NCI-H2029 (cell line): Measurements from ENCODE around the gene OTOP1.
"Not testable (repeated sequence)": the region's sequence is repeated elsewhere in the genome, so short reads cannot be mapped to it uniquely, and the experiment has no call there.

Experiments used
- DNase-seq: peaks from one replicate; lab custom pipeline; 2025; lab: John Stamatoyannopoulos, UW

OTOP1 gene, protein sequence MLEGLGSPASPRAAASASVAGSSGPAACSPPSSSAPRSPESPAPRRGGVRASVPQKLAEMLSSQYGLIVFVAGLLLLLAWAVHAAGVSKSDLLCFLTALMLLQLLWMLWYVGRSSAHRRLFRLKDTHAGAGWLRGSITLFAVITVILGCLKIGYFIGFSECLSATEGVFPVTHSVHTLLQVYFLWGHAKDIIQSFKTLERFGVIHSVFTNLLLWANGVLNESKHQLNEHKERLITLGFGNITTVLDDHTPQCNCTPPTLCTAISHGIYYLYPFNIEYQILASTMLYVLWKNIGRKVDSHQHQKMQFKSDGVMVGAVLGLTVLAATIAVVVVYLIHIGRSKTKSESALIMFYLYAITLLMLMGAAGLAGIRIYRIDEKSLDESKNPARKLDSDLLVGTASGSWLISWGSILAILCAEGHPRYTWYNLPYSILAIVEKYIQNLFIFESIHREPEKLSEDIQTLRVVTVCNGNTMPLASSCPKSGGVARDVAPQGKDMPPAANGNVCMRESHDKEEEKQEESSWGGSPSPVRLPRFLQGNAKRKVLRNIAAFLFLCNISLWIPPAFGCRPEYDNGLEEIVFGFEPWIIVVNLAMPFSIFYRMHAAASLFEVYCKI

DNA sequence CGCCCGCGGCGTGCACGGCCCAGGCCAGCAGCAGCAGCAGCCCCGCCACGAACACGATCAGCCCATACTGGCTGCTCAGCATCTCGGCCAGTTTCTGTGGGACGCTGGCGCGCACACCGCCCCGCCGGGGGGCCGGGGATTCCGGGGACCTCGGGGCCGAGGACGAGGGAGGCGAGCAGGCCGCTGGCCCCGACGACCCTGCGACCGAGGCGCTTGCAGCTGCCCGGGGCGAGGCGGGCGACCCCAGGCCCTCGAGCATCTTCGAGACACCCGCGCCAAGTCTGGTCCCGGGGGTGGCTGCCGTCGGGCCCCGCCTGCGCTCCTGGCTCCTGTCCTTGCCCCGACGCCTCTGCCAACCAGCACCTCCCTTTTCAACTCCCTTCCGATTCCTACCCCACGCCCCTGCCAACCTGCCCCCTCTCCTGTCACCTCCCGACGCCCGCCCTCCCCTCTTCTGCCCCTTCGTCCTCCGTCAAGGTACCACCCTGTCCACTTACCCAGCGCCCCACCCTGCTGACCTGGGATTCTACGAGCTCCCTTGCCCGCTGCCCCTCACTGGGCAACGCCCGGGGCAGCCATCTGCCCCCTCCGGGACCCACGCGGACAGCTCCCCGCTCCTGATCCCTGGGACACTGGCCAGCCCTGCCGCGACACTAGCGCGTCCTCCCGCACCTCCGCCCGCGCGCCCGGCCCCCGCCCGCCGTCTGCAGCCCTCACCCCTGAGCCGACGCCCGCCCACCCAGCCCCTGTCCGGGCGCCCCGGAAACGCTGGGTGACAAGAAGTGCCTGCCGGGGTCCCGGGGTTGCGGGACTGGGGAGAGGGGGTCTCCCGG is at the start of gene OTOP1:
TSS of gene OTOP1 (minus strand) at position 324 of the 833 bp plus-strand sequence. CDS start at position 259, 65 bp downstream.
- no peak for DNase-seq

DNA sequence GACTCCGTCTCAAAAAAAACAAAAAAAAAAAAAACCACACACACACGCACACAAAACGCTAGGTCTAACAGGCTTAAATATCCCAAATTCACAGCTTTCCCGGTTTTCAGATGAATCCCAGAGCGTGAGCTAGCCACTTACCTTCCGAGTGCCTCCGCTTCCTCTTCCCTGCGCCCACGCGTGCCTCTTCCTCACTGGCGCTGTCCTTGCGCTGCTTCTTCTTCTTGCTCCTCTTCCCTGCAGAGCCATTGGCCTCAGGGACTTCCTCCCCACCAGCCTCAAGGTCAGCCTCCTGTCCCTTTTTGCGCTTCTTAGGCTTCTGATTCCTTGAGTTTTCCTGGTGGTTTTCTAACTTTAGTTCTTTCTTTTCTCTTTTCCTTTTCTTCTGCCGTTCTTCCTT is 47.5 kb upstream of the OTOP1 start:
- DNase-seq, result no peak

DNA sequence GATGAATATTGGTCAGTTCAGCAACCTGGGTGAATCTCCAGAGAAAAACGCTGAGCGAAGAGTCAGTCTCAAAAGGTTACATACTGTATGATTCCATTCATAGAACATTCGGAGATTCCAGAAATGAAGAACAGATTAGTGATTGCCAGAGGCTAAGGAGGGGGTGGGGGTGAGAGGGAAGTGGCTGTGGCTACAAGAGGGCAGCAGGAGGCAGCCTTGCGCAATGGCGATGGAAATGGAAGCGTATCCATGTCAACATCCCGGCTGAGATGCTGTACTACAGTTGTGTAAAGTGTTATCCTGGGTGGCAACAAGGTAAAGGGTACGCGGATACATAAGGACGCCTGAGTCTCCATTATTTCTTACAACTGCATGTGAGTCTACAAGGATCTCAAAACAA is 45.2 kb upstream of the OTOP1 start:
- no peak for DNase-seq

DNA sequence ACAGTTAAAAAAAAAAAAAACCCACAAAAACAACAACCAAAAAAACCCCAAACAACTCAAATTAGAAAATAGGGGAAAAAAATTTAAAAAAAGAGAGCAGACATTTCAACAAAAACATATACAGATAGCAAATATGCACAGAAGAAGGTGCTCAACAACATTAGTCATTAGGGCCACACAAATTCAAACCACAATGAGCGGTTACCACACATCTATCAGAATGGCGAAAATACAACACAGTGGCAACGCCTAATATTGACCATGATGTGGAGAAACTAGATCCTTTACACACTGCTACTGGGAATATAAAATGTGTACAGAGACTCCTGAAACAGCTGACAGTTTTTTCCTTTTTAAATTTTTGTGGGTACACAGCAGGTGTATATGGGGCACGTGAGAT is 43.8 kb upstream of the OTOP1 start:
- DNase-seq, result no peak

DNA sequence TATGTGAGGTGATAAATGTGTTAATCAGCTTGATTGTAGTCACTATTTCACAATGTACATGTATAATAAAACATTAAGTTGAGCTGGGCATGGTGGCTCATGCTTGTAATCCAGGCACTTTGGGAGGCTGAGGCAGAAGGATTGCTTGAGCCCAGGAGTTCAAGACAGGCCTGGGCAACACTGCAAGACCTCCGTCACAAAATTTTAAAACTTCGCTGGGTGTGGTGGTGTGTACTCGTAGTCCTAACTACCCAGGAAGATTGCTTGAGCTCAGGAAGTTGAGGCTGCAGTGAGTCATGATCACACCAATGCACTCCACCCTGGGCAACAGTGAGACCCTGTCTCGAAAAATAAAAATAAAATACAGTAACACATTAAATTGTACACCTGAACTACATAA is 43.1 kb upstream of the OTOP1 start:
- no peak for DNase-seq

DNA sequence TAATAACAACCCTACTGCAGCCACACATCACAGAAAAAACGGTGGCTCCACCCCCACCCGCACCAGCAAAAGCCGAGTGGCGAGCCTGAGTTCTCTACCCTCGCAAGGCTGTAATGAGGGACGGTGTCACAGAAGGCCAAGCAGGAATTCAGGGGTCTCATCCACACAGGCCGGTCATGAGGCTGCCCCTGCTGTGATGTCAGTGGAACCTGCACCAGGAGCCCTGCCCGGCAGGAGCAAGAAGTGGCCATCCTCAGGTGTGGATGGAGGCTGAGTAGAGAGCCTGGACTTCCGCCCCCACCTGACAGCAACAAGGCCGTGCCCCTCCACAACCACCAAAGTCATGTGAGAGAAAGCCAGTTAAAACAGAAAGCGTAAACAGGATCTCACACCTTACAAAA is 42.6 kb upstream of the OTOP1 start:
- no peak for DNase-seq

DNA sequence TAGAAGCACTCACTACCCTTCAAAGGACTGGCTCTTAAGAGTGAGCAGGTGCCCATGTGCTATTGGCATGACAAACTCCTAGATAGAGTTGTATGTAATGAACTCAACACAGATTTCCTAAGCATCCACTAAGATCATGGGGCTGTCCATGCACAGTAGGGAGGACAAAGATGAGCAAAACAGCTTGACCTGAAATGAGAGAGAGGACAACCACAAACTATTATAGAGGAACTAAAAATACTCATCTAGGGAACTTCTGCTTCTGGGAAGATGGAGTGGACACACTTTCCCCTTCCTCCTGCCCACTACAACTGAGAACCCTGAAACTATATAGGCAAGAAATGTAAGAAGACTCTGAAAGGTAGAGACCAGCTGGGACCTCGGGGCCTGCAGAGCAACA is 42.0 kb upstream of the OTOP1 start:
- no peak for DNase-seq

DNA sequence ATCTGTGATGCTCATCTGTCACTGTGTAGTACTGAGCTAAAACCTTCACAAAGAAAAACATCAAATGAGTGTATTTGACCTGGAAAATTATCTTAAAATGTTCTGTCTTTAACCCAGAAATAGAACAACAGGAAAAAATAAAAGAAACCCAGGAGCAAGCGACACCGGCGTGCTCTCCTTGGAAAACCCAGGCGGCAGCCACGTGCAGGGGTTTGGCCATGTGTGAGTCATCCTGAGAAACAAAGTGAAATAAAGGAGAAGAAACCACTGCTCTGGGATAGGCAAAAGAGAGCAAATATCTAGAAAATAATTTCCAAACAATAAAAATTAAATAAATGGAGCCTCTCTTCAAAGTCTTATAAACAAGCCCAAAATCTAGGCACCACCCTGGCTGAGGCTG is 41.3 kb upstream of the OTOP1 start:
- no peak for DNase-seq

DNA sequence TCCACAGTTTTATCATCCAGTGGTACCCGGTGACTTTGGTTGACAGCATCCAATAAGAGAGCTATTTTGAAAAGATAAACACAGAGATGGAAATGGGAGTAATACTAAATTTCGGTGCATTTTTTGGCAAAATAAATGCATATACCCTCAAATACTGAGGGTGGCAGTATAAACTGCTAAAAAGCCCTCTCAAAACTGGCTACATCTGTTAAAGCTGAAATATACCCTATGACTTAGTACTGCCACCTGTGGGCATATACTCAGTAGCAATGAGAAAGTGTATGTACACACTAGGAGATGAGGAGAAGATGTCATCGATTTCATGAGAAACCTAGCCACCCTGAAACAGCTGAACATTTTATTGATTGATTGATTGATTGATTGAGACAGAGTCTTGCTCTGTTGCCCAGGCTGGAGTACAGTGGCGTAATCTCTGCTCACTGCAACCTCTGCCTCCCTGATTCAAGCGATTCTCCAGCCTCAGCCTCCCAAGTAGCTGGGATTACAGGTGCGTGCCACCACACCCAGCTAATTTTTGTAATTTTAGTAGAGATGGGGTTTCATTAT is 33.5 kb upstream of the OTOP1 start:
- DNase-seq, result no peak

DNA sequence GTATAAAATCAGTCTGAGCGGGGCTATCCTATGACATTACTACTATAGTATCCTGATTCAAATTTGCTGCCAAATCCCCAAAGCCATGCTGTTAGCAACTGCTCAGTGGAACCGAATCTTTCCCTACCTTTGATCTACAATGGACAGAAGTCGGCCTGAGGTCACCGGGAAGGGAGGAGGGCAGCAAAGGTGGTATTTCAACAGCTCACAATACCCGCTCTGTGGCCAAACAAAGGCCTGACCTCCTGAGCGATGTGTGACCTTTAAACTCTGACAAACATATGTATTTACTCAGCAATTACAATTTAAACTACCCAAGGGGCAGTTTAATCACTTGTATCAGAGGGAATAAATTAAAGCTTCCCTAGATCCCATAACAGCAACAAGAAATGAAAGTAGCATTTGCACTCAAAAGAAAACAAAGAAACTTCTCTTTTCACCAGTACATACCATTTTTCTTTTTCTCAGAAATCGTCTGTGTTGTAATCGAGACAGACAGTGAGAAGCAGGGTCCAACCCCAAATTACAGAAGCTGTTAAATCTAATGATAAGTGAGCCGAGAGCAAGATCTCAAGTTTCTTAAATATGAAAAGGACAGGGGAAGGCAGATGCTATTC is 32.9 kb upstream of the OTOP1 start:
- DNase-seq, result no peak

DNA sequence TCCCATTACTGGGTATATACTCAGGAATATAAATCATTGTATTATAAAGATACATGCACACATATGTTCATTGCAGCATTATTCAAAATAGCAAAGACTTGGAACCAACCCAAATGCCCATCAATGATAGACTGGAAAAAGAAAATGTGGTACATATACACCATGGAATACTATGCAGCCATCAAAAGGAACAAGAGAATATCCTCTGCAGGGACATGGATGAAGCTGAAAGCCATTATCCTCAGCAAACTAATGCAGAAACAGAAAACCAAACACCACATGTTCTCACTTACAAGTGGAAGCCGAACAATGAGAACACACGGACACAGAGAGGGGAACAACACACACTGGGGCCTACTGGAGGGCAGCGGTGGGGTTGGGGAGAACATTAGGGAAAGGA is 31.0 kb upstream of the OTOP1 start:
- DNase-seq, result not testable (repeated sequence)

DNA sequence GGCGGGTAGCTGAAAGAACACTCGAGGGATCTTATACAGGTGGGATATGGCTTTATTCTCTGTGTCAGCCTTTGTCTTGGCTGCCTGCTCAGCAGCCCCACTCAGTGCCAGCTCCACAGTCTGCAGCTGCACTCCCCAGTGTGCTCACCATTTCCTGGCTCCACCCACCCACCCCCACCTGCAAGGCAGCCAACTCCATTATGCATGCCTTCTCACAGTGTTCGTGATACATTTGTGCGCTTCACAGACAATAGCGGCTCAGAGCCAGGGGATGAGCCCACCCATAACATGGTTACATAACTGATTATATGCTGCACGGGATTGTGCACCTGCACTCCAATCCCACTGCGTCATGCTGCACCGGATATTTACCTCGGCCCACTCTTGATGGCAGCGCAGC is 30.1 kb upstream of the OTOP1 start:
- DNase-seq, result no peak

DNA sequence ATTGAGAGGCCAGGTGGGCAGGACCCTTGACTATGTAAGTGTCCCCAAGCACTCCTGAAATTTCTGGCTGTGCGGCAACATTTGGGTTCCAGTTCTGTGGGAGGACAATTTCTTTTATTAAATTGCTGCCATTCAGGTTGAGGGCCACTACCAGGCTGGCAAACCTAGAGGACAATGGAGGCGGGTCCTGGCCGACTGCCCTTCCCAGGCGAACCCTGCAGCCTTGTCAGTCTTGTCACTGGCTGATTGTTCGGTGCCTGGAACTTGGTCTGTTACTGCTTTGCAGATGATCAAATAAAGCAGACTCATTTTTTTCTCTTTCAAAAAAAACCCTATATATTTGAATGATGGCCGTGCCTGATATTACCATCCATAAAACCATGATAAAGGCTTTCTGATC is 27.9 kb upstream of the OTOP1 start:
- no peak for DNase-seq

DNA sequence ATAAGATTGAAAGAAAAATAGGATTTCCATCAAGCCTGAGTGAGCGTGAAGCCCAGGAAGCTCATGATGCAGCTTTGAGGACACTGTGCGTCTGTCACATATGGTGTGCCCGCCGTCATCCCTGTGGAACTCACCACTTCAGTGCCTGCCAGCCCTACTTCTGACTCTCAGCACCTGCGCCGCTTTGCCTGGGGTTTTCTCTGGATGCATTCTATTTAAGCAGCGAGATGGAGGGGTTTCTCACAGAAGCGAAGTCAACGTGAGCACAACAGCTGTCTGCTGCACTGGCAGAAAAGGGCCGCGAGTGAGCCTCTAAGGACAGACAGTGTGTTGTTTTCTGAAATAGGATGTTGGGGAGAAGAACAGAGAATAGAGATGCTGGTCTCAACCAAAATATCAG is 27.5 kb upstream of the OTOP1 start:
- DNase-seq, result no peak

DNA sequence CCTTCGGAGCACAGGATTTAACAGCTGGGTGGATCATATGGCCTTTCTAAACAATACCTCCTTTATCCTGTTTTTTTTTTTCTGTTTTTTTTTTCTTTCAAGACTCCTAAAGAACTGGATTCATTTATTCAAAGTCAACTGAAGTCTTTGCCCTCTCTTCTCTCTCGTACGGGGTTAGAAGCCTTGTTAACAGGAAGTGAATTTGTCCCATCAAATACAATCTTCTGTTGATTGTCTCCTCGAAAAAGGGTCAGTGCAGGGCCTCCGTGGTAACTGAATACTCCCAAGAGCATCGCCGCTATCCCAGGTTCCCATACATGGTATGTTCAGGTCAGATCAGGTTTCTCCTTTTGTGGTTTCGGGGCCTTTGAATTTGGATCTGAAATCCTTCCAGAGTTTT is 23.1 kb upstream of the OTOP1 start:
- DNase-seq, result no peak

DNA sequence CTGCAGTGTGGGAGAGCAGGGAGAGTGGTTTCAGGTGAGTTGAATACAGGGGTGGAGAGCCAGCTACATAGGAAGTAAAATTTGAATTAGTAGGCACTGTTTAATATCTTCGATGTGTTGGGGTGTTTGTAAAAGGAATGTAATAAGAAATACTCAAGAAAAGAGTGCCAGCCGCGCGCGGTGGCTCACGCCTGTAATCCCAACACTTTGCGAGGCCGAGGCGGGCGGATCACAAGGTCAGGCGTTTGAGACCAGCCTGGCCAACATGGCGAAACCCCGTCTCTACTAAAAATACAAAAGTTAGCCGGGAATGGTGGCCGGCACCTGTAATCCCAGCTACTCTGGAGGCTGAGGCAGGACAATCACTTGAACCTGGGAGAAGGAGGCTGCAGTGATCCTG is 22.6 kb upstream of the OTOP1 start:
- not testable (repeated sequence) for DNase-seq

DNA sequence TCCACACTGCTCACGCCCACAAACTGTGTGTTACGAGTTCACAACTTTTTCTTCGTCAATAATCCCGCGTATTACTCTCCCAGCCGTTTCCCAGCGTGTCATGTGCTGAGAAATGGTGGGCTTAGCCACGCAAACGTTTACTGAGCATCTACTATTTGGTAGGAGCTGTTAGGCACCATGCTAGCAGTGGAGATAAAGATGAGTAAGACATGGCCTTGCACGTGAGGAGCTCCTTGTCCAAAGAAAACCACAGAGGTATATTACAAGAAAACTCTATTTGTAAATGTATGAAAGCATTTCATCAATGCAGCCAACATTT is 22.1 kb upstream of the OTOP1 start:
- DNase-seq, result no peak

DNA sequence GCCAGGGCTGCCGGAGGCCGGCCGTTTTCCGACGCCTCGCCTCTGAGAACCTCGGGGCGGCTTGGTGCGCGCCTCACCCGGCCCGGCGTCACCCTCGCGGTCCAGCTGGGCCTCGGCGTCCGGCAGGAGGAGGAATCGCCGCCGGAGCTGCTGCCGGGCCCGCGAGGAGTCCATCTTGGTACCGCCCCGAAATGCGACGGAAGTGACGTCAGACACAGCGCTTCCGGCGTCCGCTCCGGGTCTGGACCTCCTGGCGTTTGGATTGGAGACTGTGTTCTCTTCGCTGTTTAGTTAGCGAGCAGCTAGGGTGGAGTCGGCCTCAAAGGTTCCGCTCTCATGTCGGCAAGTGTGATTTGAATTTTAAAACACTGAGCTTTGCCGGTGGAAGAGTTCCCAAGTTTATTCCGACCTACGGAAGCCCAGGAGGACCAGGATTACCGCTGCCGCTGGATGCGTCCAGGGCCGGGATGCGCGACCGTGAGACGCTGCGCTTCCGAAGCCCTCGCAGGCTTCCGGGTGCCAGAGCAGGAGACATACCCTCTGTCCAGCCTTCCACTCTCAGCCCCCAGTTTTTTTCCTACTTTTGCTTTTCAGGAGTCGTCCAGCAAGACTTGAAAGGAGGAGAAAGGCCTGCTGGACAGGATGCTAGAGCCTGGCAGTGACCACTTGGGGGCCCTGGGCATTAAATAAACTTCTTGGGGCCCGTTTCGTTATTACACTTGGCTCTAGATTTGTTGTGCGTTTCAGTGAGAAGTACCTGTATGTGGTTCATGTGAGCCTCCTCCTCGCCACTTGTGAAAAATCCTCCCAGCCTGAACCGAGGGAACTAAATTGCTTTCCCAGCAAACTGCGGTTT is 21.5 kb upstream of the OTOP1 start, which contains the start of gene TMEM128:
TSS of gene TMEM128 (minus strand) at position 195 of the 856 bp plus-strand sequence. CDS start at position 174, 21 bp downstream.
- DNase-seq, result peak; percentile 89

DNA sequence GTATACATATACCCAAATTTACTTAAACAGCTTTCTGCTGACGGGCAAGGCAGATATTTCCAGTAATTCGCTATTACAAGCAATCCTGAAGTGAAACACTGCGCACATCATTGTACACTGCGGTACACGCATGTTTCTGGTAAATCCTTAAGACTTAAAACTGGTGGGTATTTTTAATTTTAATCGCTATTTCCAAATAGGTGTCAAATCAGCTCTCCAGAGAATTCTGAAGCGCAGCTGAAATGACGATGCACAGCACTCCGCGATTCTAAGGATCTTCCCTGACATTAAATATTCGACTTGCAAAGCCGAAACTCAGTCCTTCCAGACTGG is 20.9 kb upstream of the OTOP1 start:
- no peak for DNase-seq

DNA sequence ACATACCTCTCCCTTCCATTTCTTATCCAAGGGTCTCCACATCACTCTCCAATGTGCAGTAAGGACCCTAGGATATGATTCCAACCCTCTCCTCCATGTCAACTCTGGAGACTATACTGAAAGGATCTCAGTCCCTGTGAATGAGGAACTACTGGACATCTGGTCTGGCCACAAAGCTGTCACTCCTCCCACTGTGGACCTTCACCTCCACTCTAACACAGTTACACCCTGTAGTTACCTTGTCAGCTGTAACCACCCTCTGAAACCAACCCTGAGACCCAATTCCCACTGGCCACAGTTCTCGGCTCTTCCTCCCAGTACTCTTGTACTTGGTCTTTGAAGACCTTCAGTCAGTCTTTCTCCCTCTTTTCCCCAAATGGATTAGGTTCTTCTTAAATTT is 18.4 kb upstream of the OTOP1 start:
- no peak for DNase-seq

DNA sequence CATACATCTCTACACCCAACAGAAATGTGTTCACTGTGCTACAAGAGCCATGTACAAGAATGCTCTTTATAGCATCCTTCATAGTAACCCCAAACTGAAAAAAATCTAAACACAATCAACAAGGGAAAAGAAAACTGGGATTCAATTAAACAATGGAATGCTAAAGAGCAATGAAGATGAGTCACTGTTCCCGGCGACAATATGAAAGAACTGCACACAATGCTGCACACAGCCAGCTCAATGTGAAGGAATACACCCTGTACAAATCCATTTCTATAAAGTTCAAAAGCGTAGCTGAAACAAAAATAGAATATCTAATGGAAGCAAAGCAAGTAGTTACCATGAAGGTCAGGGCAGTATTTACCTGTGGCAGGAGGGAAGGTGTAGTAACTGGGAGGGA is 12.8 kb upstream of the OTOP1 start:
- not testable (repeated sequence) for DNase-seq
